ENCODE measurements around the gene CCDC141.

The CCDC141 gene

DNA sequence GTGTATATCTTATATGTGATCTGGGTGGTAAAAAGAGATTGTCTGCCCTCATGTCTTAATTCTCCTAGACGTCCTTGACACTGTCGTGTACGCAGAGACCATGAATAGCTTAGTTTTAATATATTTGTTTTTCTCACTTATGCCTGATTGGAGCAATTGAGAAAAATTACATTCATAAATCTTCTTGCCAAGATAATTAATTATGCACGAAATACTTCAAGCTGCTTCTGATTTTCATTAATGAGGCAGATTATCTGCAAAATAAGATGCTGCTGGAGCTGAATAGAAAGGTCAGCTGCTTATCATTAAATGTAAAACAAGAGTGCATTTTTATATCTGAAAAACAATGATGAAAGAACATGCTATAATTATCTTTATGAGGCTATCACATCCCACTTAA, 95.9 kb downstream of the CCDC141 start:
- DNase-seq = no peak

DNA sequence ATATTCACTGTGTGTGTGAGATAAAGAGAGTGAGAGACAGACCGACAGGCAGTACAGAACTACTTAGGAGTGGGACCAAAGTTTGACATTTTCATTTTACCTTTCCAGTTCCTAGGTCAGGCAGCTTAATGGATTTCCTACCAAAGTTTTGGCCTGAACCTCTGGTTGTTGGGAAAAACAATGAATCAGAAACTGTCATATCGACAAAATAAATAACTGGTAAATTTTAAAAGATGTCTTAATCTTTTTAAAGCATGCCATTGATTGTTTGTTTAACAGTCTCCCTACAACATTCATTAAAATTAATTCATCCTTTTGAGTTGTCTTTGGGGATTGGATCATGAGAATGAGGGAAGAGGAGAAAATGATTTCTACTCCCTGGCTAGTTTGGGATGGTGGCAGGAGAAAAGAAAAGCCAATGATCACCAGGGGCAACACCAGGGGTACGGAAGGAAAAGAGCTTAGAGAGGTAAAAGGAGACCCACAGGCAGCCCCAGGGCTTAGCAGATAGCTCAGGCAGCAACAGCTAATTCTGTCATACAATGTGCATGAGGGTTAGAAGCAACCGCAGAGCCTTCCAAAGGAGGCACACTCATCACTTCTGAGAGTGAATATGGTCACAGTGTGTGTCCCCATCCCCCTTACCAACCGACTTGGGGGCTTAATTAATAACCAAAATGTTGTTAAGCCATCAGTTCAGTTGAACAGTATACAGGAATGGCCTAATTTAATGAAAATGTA, 98.5 kb downstream of the CCDC141 start:
- no peak for DNase-seq

DNA sequence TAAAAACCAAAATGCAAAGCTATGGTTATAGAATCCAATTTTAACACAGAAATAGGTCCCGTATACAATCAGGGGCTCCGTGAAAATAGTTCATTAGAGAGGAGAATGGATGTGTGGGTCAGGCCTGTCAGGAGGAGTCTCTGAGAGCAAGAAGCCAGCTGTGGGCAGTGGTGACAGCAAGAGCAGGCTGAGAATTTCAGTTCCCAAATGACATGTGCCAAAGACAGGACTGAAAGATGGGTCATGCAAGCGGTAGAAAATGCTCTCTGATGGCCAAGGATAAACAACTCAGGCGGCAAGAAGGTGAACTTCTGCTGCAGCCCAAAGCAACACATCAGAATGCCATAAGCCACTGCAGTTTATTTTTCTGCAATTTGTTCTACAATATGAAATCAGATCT, 100.4 kb downstream of the CCDC141 start:
- no peak for DNase-seq

DNA sequence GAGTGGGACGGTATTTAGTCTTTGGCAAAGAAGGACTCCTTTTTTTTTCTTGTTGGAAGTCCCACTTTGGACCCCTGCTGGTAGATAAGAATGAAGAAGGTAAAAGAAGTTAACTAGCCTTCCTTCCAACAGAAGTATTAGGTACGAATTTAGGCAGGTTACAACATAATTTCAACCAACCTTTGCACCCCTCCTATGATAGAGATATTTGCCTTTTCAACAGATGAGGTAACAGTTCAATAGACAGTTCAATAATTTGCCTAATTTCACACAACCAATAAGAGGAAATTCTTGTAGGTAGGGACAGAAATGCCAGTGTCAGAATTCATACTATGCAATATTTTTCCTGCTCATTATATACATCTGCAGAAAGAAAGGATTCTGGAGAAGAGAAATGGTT, 100.8 kb downstream of the CCDC141 start:
- no peak for DNase-seq

DNA sequence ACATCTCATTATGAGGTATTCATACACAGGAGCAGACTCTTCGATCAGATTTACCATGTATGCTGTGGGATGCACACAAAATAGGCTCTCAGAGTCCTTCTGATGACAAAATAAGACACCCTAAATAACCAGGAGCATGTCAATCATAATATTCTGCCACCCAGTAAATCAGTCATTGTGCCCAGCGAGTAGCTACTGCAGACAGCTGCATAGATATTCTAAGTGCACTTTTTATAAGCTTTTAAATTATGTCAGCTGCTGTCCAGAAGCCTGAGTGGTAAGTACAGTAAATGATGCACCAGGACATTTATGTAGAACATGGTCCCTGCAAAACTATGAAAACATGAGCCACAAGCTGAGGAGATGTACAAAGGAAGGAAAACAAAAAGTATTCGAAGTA, 102.9 kb downstream of the CCDC141 start:
- DNase-seq = no peak

DNA sequence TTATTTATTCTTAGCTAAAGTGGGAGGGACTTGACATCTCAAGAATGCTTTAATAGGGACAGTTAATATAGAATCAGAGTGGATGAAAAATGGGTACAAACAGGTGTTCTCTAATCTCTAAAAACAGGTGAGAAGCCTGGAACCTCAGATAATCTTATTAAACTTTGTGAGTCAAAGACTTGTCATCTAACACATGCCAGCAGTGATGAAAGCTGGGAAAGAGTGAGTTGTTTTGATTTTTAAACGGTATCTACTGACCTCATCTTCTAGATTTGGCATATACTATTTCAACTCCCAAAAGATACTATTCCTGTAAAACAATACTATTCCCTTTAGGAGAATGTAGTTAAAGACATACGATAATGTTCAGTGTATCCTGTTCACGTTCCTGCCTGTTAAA, 103.4 kb downstream of the CCDC141 start:
- DNase-seq = no peak

DNA sequence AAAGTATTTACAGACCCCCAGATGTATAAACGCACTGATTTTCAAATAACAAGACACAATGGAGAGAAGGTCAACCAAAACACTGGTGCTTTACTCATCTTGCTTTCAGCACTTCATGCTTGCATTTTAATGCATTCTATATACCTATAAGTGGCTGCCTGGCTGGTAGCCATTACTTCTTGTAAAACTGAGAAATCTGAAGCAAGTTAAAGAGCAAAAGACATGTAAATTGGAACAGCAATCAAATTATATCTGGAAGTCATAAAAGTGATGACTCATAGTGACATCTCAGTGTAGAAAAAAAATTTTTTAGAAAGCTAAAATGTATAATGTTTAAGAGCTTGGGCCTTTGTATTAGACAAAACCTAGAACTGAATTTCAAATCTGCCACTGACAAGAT, 106.2 kb downstream of the CCDC141 start:
- DNase-seq = no peak

DNA sequence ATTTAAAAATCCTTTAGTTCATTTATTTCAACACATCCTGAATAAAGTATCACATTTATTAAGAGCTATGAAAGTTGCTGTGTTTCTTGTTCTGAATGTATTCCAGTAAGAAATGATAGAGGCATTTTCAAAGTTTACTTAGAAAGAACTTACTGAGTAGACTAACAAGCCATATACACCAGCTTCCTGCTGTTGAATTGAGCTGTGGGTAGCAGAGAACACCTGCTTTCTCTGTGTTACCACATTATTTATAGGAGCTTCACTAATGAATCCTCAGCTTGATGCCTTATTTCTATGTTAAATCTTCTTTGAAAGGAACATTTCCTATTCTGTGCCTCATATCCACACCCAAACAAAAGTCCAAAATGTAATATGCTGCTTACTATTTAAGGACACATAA, 115.4 kb downstream of the CCDC141 start:
- no peak for DNase-seq

DNA sequence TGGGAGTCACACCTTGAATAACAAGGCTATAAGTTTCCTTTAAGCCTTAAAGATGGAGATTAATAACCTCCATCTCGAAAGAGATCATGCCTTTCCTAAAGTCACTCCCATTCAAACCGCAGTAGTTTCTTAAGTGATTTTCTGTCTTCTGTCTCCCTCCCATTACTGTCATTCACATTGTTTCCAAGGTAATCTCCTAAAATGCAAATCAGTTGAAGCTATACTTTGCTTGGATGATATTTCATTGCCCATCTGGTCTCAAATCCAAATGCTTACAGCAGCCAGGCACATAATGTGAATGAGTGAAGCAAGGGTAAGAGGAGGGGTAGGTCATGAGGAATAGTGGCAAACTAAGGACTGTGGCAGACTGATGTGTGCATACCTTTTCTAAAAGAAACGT, 116.4 kb downstream of the CCDC141 start:
- DNase-seq = no peak

DNA sequence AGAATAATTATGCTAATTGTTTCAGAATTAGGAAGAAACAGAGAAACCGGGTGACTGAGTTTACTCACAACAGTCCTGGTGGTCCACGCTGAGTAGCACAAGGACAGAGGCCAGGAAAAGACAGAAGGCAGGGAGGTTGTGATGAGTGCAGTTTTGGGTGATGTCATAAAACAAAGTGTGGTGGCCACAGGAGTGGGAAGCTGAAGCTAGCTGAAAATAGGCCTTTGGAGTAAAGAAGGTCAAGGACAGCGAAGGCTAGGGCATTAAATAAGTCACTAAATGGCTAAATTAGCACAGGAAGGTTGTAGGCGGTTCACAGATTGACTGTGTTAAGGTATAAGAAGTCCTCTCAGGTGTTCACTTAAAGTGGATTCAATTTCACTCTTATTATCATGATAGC, 121.9 kb downstream of the CCDC141 start:
- DNase-seq = no peak

DNA sequence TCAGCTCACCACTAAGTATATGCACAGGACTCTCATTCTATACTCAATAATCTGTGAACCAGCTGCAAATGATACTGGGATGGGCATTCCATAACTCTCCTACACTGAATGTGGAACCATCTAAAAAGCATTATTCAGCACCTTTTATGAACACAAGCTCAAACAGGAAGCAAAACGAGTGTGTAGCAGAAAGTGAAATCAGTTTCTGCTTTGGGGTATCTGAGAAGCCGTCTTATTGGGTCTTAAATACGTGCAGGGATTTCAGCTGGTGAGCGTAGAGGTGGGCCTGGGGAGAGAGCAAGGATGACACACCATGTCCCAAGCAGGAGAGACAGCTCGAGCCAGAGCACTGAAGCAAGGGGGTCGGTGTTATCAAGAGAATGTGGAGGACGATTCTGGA, 122.8 kb downstream of the CCDC141 start:
- DNase-seq = no peak

DNA sequence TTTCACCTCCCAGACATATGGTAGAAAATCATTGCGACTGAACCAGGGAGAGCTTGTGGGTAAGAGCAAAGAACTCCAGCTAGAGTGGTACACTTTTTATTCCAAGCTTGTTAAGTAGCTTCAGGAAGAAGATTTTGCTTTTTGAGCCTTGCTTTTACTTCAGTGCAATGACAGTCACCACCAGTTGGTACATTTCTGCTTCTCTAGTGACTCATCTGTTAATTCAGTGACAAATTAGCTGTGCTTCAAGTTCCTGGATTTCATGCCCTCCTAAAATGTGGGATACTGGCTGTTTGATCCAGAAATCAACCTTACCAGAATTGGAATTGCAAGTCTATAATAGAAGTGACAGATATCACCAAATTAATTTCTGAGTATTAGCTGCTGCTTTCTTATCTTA, 125.1 kb downstream of the CCDC141 start:
- DNase-seq = no peak

DNA sequence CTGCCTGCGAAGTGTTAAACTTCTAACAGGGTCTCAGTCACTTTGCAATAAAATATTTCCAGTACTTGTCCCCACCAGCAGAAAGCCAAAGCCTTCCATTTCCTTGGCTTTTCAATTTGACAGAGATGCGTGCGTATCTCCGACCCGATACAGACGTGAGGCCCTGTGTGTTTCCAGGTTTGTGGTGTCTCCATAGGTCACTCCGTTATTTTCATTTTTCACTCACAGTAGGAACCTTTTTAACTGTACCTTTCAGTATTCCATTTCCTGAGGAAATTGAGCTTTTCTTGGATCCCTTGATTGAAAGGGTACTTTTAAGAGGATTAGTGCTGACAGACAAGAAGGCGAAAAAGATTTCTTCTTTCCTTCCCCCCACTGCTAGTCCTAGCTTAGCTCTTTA, 126.4 kb downstream of the CCDC141 start:
- no peak for DNase-seq

DNA sequence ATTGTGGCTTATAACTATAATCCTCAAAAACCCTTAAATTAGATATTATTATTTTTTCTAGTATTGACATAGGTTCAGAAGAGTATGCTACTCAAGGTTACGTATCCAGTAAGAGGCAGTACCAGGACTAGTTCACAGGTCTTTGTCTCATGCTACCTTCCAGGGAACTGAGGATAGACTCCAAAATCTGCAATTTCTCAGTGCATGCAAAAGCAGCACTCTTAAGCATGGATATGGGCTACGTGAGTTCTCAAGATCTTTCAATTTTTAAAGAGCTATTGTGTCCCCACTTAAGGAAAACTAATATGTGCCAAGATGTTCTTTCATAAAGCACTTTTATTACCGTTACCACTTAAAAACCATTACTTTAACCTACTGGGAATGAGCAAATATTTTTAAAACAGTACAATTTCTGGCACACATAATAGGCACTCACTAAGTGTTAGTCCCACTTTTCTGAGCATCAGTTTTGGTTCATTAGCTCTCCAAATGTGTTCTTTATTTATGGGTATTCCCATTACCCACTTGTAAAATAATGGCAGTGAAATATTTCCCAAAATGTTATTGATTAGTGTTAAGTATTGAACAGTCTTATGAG, 128.9 kb downstream of the CCDC141 start:
- DNase-seq = no peak

DNA sequence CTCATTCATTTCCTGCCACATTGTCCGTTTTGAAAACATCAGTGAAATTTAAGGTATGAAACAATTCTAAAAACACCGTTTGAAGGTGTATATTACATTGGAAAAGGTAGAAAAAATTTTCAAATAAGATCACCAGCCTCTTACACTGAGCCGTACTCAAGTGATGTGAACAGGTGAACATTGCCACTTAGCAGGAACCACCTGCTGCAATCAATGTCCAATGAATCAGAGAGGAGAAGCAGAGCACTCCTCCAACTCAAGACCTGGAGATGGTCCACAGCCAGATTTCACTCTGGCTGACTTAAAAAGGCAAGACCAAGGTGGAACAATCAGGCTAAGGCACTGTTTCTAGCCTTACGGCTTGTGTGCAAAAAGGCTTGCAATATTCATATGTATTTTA, 132.4 kb downstream of the CCDC141 start:
- no peak for DNase-seq

DNA sequence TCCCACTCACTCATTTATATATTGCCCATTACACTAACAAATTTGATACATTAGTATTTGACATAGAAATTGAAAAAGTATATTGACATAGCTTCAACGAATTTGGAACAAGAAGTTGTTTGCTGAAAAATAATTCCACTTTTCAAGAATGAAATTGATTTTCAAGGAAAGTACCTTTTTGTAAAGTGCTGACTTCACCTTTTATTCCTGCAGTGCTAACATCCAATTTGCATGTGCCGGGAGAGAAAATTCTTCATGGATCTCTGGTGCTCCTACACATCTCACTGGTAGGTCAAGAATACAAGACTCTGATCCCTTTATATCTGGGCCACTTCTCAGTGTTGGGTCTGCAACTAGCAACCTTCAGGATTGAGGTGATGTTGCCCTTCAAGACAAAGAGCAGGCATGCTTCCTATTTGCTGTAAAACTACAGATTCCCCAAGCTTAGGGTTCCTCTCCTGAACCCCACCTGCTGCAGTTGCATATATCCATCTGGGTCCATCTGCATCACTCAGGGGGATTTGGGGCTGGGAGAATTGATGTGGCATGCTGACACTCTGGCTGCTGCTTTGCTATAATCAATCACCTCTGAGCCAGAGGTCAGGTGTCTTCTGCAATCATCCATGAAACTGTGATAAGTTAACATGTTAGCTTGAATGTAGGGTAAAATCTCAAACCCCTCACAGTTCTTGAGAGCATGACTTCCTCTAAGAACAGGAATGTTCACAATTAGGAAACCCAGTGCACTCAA, 134.3 kb downstream of the CCDC141 start:
- no peak for DNase-seq

DNA sequence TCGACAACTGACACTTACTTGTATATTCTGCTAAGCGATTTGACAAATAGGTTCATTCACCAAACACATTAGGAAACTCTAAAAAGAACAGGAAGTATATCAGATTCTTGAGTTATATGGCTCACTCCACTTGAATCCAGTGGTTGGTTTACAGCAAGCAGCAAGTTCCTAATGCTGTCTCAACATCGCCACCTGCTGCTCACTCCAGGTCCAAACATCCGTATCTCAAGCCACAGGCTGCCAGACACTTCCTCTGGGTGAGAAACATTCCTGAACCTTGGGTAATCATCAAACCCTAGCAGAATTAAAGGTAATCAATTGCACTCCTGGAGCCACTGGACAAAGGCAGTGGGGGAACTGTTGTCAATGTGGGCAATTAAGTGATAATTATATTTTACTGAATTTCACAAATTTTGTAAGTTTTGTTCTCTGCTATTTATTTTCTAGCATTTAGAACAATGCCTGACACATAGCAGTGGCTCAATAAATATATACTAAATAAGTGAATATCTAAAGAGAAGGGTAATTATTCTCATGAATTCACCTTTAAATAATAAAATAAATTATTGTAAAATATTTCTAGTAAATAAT, 135.6 kb downstream of the CCDC141 start:
- peak; percentile 72 for DNase-seq

DNA sequence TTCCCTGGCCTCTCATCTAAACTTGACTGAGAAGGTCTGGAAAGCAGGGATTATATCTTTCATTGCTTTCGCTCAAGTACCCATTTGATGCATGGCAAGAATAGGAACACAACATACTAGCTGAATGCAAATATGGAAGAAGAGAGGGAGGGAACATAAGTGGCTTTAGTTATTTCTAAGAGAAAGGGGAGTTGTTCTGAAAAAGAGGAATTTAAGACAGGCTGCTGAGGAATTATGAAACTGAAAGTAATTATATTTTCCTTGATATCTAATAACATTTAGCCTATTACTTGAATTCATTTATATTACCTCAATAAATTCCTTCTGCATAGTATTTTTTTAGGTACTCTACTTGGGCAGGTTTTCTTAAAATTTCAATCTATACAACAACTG, 136.9 kb downstream of the CCDC141 start:
- no peak for DNase-seq

DNA sequence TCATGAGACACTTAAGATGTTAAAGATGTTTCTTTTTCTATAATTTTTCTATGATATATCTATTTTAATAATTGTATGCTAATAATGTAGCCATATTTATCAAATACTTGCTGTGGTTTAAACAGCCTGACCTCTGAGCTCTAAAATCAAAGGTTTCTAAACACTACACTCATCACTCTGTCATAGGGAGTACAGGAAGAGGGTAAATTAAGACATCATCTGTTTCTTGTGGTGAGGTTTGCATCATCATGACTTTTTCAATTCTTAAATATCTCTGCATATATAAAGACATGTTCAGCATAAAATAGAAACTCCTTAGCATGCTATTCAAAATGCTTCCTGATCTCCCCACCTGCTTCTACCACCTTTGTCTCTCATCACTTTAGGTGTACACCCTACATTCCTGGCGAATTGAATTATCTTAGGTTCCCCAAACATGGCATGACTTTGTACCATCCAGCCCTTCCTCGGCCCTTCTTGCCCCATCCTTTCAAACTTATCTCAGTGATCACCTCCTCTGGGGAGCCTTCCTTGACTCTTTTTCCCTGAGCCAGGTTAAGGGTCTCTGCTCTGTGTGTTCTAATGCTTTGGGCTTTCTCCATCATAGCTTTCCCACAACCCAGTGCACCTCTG, 137.4 kb downstream of the CCDC141 start:
- no peak for DNase-seq

DNA sequence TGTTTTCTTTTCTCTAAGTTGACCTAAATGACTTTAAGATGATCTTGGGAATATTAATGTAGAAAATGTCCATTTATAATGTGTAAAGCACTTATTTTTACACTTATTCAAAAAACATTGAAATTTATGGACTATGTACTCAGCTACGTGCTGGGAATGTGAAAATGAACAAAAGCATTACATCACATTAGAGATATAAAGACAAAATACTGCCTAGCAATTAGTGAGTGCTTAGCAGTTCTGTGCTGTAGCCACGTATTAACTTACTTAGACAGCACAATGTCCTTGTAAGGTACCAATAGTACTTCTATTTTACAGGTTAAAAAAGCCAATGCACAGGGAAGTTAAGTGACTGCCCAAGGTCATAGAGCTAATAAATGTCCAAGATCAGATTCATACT, 138.9 kb downstream of the CCDC141 start:
- DNase-seq = no peak

DNA sequence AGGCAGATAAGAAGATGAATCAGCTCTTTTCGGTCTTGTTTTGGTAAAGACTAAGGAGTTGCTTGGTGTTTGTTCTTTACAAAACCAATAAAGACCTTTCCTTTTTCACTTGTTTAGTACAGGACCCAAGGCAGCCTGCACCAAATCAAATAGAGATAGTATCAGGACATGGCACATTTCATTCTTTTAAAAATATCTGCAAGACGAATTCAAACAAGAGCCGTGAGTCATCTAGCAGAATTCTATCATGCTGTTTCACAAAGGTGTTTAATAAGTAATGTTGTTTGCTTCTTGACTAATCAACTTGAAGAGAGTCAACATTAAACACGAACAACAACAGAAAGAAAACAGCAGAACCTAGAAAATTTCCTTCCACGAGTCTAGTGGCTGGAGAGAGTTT, 139.9 kb downstream of the CCDC141 start:
- DNase-seq = no peak

DNA sequence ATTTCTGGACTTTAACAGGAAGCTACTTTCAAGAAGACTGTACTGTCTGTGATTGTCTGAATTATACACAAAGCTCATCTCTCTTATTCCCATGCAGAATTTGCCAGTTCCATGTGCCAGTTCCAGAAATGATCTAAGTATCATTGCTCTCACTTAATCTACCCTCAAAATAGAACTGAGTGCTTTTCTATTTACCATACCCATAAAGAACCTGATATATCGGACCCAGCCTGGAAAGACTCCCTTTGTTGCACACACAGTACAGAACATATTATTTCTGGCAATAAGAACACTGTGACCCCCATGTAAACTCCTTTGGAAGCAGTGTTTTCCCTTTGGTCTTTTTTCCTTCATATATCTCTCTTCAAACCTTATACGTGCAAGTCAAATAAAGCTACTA, 140.4 kb downstream of the CCDC141 start:
- no peak for DNase-seq

DNA sequence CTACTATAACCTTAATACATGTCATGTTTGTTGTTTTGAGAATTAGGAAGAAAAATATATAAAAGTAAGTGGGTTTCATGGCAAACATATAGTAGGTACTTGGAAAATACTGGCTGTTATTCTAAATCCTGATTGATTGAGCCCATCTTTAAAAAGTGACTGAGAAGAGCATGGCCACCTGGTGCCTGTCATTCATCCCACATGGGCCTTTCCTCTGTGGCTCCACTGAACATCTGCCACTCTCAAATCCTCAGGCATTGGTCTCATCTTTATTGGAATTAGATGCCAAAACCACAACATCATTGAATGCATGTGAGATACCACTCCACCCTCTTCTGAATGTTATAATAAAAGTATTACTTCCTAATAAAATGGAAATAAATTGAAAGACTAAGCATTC, 141.1 kb downstream of the CCDC141 start:
- no peak for DNase-seq

DNA sequence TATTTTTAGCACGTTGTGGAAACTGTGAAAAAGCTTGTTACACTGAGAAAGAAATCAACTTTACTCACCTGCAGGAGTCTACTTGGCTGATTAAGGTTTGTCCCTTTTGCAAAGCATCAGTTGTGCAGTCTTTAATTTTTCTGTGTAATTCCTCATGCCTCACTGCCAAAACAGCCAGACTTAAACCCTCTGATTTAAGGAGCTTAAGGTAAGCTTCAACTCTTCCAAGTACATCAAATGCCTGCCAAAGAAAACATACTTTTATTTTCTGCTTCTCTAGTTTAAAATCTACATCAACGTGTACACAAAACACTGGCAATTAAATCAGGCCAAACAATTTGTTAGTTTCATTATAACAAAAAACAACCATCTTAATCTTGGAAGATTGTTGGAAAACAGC, 144.7 kb downstream of the CCDC141 start:
- DNase-seq = no peak
